Measurements from ENCODE around the gene SELENOW.

DNA sequence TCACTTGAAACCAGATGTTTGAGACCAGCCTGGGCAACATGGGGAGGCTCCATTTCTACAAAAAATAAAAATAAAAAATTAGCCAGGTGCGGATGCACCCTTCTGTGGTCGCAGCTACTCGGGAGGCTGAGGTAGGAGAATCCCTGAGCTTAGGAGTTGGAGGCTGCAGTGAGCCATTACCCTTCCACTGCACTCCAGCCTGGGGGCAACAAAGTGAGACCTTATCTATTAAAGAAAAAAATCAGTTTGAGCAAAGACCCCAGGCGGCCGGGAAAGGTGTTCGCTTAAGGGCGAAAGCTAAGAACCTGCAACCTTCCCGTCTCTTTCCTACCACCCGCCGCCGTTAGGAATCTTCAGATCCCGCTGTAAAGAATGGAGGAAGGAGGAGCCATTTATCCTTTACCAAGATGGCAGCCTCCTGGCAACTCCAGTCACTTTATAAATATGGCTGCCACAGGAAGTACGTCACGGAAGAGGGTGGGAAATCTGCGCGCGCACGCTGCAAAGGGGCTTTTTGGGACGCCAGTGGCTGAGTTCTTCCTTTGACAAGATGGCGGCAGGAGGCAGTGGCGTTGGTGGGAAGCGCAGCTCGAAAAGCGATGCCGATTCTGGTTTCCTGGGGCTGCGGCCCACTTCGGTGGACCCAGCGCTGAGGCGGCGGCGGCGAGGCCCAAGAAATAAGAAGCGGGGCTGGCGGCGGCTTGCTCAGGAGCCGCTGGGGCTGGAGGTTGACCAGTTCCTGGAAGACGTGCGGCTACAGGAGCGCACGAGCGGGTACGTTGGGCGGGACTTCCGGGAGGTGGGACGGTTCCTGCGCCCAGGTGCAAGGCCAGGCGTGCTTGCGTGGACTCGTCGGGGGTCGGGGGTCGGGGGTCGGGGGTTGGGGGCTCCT, 33.2 kb upstream of the SELENOW start, which contains the start of gene NOP53:
- TF ChIP-seq YY1 (IDR thresholded peaks at IDR 0.05; ENCODE audit: insufficient read depth, insufficient read length) (peak; percentile 98), SUZ12 (IDR thresholded peaks at IDR 0.05; ENCODE audit: extremely low read depth, insufficient read depth, insufficient read length) (no peak), ZNF274 (IDR thresholded peaks at IDR 0.05; ENCODE audit: low read depth, low read length) (no peak)

All from NT2/D1 (cell line).